DMS114 treated with DMSO at 0.1 percent for 48 hours (cell line): ENCODE data around the gene OR3A2.
"Not testable (repeated sequence)": the region's sequence is repeated elsewhere in the genome, so short reads cannot be mapped to it uniquely, and the experiment has no call there.

Experiments
- DNase-seq: peaks from one replicate; lab custom pipeline; 2025; ENCODE audit not compliant: unreplicated experiment; lab: John Stamatoyannopoulos, UW

Gene OR3A2

DNA sequence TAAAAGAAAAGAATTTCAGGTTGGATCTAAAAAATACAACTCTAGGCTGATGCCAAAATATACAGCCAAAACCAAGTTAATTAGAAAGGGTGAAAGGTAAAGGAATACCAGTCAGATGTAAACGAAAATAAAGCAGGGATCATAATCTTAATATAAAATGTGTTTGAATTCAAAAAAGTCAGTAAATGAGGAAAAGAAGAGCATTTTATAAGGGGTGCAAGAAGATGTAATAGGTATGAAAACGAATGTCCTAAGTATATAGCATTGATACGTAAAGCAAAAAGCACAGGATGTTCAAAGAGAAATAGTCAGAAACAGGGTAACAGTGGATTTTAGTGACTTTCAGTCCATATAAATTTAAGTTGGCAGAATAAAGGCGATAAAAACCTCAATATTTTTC, 90.5 kb downstream of the OR3A2 start:
- DNase-seq = no peak

DNA sequence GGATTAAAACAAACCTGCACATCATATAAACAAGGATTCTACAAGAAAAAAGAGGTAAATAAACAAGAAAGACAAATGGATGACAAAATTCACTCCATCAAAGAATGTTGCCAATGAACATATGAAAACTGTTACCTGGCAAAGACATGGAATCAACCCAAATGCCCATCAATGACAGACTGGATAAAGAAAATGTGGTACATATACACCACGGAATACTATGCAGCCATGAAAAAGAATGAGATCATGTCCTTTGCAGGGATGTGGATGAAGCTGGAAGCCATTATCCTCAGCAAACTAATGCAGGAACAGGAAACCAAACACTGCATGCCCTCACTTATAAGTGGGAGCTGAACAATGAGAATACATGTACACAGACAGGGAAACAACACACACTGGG, 92.6 kb downstream of the OR3A2 start:
- not testable (repeated sequence) for DNase-seq

DNA sequence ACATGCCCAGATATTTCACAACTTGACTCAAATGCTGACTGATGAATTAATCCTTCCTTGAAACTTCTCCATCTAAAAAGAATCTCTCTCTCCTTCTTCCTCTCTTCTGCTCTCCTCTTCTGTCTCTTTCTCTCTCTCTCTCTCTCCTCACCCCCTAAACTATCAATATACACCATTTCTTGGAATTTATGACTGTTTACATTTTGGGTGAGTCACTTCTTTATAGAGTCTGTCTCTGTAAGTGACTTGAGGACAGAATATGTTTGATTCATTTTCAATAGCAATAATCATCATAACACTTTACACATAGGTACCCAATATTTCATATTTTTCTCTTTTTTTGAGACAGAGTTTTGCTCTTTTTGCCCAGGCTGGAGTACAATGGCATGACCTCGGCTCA, 103.2 kb downstream of the OR3A2 start:
- DNase-seq = no peak

DNA sequence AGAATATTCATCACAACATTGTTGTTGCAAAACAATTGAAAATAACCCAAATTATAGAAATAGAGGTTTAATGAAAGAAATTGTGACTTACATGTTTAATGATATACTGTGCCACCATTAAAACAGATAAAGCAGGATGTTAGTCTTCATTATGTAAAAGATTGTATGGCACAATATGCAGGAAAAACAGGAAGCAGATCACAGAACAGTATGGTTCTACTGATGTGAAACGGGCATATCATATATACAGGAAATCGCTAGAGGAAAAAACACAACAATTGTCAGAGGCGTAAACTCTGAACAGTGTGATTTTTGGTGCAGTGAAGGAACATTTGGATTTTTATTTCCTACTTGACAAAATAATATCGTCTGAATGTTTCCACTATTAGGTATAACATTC, 110.0 kb downstream of the OR3A2 start:
- no peak for DNase-seq

DNA sequence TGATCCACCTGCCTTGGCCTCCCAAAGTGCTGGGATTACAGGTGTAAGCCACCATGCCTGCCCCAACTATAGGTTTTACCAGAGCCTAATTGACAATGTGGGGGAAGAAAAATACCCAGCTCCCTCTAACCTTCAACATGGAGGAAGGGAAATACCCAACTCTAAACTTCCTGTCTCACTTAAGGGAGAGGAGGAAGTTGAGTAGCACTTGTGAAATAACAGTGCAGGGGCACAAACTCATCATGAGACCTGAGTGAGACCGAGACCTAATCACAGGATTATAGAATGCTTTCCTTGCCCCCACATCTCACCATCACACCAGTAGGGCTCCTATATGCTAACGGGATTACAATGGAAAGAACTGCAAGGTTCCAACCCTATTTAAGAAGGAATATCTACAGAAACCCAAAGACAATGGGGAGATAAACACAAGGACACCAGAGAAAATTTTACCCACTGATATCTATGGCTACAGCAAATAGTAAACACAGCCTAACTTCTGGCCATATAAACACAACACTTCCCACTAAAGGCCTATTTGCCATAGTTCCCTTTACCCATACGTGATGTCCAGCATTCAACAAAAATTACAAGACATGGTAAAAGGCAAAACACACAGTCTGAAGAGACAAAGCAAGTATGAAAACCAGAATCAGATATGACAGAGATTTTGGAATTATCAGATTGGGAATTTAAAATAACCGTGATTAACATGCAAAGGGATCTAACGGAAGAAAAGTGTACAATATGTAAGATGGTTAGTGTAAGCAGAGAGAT, 114.8 kb downstream of the OR3A2 start:
- DNase-seq = no peak

DNA sequence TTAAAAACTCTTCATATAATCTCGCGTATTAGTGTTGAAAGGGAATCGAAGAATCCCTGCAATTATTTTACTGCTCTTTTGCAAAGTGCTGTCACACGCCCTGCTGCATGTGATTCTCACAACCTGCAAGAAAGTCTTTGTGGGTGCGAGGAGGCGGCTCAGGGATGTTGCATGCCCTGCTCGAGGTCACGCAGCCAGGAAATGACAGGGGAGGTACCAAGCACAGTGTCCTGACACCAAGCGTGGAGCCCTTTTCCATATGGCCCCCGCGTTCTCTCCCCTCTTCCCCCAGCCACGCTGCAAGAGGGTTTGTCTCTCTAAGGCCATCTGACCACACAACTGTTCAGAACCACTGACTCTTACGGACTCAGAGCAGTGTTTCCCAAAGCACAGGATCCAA, 125.5 kb downstream of the OR3A2 start:
- DNase-seq = no peak

DNA sequence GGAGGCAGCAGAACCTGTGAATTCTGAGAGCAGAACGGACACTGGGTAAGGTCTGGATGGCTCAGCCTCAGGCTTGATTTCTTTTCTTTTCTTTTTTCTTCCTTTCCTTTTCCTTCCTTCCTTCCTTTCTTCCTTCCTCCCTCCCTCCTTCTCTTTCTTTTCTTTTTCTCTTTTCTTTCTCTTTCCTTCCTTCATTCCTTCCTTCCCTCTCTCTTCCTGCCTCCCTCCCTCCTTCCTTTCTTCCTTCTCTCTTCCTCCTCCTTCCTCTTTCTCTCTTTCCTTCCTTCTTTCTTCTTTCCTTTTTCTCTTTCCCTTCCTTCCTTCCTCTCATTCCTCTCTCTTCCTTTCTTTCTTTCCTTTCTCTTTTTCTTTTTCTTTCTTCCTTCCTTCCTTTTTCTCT, 125.9 kb downstream of the OR3A2 start:
- no peak for DNase-seq

DNA sequence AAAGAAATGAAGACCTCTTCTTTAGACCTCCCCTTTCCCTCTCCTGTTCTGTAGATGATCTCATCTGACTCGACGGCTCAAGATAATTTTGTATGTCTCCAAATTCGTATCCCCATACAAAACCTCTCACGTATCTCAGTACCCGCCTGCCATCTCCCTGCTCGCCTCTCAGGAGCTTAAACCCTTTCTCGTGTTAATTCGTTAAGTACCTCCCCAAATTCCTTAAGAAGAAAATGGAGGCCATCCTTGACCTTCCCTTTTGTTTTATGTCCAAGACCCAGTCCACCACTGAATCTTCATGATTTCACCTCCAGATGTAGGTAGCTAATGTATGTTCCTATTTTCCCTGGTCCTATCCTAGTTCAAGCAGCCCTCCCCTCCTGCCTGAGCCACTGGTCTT, 129.5 kb downstream of the OR3A2 start:
- DNase-seq = no peak

DNA sequence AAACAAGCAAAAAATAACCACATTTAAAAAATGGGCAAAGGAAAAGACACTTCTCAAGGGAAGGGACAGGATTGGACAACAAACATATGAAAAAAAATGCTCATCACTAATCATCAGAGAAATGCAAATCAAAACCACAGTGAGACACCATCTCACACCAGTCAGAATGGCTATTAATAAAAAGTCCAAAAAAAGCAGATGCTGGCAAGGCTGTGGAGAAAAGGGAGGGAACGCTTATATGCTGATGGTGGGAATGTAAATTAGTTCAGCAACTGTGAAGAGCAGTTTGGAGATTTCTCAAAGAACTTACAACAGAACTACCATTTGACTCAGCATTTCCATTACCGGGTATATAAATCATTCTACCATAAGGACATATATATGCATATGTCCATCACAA, 137.1 kb downstream of the OR3A2 start:
- DNase-seq = not testable (repeated sequence)

DNA sequence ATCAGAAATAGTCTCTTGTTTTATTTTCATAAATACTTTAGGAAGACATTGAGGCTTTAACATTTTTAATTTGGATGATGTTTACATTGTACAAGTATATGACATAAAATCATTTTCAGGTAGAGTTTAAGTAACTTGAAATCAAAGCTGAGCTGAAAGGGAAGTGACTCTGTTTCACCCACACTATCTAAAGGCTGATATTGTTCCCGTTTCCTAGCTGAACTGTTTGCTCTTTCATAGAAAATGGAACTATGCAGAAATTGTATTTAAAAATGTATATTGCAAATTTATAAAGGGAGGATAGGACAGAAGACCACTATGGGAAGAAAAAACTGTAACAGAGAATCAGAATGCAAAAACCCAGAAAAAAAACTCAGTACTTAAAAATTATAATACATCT, 141.3 kb downstream of the OR3A2 start:
- DNase-seq = not testable (repeated sequence)

DNA sequence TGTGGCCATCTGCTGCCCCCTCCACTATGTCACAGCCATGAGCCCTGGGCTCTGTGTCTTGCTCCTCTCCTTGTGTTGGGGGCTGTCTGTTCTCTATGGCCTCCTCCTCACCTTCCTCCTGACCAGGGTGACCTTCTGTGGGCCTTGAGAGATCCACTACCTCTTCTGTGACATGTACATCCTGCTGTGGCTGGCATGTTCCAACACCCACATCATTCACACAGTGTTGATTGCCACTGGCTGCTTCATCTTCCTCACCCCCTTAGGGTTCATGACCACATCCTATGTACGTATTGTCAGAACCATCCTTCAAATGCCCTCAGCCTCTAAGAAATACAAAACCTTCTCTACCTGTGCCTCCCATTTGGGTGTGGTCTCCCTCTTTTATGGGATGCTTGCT, 145.1 kb downstream of the OR3A2 start:
- DNase-seq = not testable (repeated sequence)

DNA sequence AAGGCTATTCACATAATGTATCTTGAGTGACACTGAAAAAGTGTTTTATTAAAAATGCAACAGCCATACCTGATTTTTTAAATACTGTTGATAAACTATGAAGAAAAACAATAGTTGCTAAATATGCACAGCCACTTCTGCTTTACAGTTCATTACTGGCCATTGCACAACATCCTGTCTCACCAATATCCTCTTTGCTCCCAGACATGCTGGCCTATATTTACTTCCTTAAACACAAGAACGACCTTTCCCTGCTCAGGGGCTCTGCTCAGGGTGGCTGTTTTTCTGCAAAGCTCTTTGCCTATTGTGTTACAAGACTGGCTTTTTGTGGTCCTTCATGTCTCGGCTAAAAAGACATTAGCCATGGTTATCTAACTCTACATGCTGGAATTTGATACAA, 147.4 kb downstream of the OR3A2 start:
- not testable (repeated sequence) for DNase-seq

DNA sequence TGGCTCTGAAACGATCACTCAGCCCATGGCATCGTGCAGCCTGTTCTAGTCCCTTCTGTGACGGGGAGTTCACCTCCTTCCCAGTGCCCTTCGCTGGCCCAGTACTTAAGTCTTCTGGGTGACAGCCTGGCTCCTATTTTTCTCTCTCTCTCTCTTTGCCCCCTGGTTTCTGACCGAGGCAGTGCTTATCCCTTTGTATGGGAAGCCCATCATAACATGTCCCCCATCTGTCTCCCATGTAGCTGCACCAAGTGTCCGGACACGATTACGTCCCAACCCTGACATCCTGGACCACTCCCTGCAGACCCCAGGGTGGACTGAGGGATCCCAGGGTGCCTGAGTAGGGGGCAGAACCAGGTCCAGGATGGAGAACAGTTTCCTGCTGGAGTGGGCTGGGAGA, 153.8 kb downstream of the OR3A2 start:
- DNase-seq = not testable (repeated sequence)
